ENCODE results near the gene SREBF2. TPM values are rescaled to one million over a fixed set of nuclear protein-coding genes. Genes with fewer than 3 reads are reported as not detected.

The SREBF2 gene
- total RNA-seq, 2 donors from 2014 or later, result 159 to 192 TPM

GRCh38 chr22:41810022-41810421, 22.9 kb upstream of the SREBF2 start:
- intact Hi-C loops (cut with DNase I), result no loop called here
- Histone ChIP-seq H3K27me3 (no peaks in the 10 kb centered on the region), H3K27ac (no peak overlapping the region), H3K9me3 (no peaks in the 10 kb centered on the region), H3K36me3 (no peaks in the 10 kb centered on the region), H3K4me3 (no peak overlapping the region), H3K9ac (ENCODE audit: low read depth in 2 of 2, low read length in 2 of 2) (no peak overlapping the region), H3K4me1 (no peaks in the 10 kb centered on the region)
- DNase-seq, result no peak
- TF ChIP-seq CTCF (IDR thresholded peaks at IDR 0.05), result no peak

GRCh38 chr22:41812805-41813545, 19.9 kb upstream of the SREBF2 start:
- TF ChIP-seq CTCF (IDR thresholded peaks at IDR 0.05), result no peak
- Histone ChIP-seq H3K27ac (no peak overlapping the region), H3K36me3 (no peaks in the 10 kb centered on the region), H3K27me3 (no peaks in the 10 kb centered on the region), H3K4me1 (no peaks in the 10 kb centered on the region), H3K9ac (ENCODE audit: low read depth in 2 of 2, low read length in 2 of 2) (no peak overlapping the region), H3K4me3 (no peak overlapping the region), H3K9me3 (no peaks in the 10 kb centered on the region)
- intact Hi-C loops (cut with DNase I), result no loop called here
- no peak for DNase-seq

GRCh38 chr22:41813726-41814410, 19.0 kb upstream of the SREBF2 start:
- no peak overlapping the region for H3K27ac ChIP-seq
- H3K9ac ChIP-seq (ENCODE audit: low read depth in 2 of 2, low read length in 2 of 2), result no peak overlapping the region
- no peaks in the 10 kb centered on the region for H3K27me3 ChIP-seq
- TF ChIP-seq CTCF (IDR thresholded peaks at IDR 0.05), result no peak
- H3K36me3 ChIP-seq, result no peaks in the 10 kb centered on the region
- no peaks in the 10 kb centered on the region for H3K9me3 ChIP-seq
- no peak for DNase-seq
- H3K4me3 ChIP-seq, result no peak overlapping the region
- no peaks in the 10 kb centered on the region for H3K4me1 ChIP-seq
- intact Hi-C loops (cut with DNase I), result no loop called here

- no peaks in the 10 kb centered on the region for H3K9me3 ChIP-seq
- no peak for TF ChIP-seq CTCF (IDR thresholded peaks at IDR 0.05)
- intact Hi-C loops (cut with DNase I), result no loop called here
- H3K27ac ChIP-seq, result no peak overlapping the region
- DNase-seq, result no peak
- no peaks in the 10 kb centered on the region for H3K4me1 ChIP-seq
- no peaks in the 10 kb centered on the region for H3K36me3 ChIP-seq
- no peak overlapping the region for H3K4me3 ChIP-seq
- H3K27me3 ChIP-seq, result no peaks in the 10 kb centered on the region
- H3K9ac ChIP-seq (ENCODE audit: low read depth in 2 of 2, low read length in 2 of 2), result no peak overlapping the region
Measured at GRCh38 chr22:41815716-41816115, 17.2 kb upstream of the SREBF2 start.

- Histone ChIP-seq H3K9me3 (no peaks in the 10 kb centered on the region), H3K27me3 (no peaks in the 10 kb centered on the region), H3K9ac (ENCODE audit: low read depth in 2 of 2, low read length in 2 of 2) (no peak overlapping the region), H3K4me1 (no peaks in the 10 kb centered on the region), H3K27ac (no peak overlapping the region), H3K4me3 (no peak overlapping the region), H3K36me3 (no peaks in the 10 kb centered on the region)
- no peak for DNase-seq
- intact Hi-C loops (cut with DNase I), result no loop called here
- TF ChIP-seq CTCF (IDR thresholded peaks at IDR 0.05), result no peak
Measured at GRCh38 chr22:41816241-41816640, 16.7 kb upstream of the SREBF2 start.

Data from colonic mucosa (tissue), 4 donors.